CD4-positive, alpha-beta T cell (primary cell): ENCODE data around the gene PDLIM4. TPM values are rescaled to one million over a fixed set of nuclear protein-coding genes. Genes with fewer than 3 reads are reported as not detected.

Experiments
- ATAC-seq: fragments of 200-7000 bp; cut with Tn5 transposase; one replicate; pipeline ENCODE4 v1.10.0; 2022; ENCODE audit warnings: mild to moderate bottlenecking; ENCODE audit not compliant: poor library complexity
- CTCF ChIA-PET: fragments of 350-600 bp; sonication (Branson Sonifier 250); formaldehyde crosslinking; loops from one replicate; lab custom pipeline; 2021; ENCODE audit warnings: antibody characterized with exemption, inconsistent platforms; lab: Charles Lee
- POLR2A ChIA-PET: fragments of 350-600 bp; sonication (Branson Sonifier 250); formaldehyde crosslinking; loops from one replicate; lab custom pipeline; 2021; ENCODE audit warnings: antibody characterized with exemption, inconsistent platforms; lab: Charles Lee
- DNase-seq, 14 experiments: peaks; one replicate each; pipeline ENCODE4 v3.0.0-alpha.2; 2013 to 2020; ENCODE audit warnings: mixed read lengths in 2 of 14
- H3K27ac ChIP-seq, 2 donors: one replicate each; pipeline versions ENCODE4 v1.5.1 to v1.7.0; 2013; ENCODE audit warnings: low read length in 2 of 2, low read depth in 1 of 2, mild to moderate bottlenecking in 1 of 2
- H3K27me3 ChIP-seq, 2 experiments: 1 replicate in 1 of 2; 2 replicates in 1 of 2; pipeline versions ENCODE4 v1.6.1 to v1.7.0; 2013; ENCODE audit warnings: low read length in 2 of 2, control low read depth in 1 of 2, mild to moderate bottlenecking in 1 of 2, moderate library complexity in 1 of 2; ENCODE audit not compliant: insufficient read depth in 2 of 2, control insufficient read depth in 1 of 2
- H3K36me3 ChIP-seq: one replicate; pipeline ENCODE4 v1.6.1; 2013; ENCODE audit warnings: low read length, control low read depth; ENCODE audit not compliant: insufficient read depth
- H3K4me1 ChIP-seq: one replicate; pipeline ENCODE4 v1.6.1; 2013; ENCODE audit warnings: low read length, control low read depth; ENCODE audit not compliant: insufficient read depth
- H3K4me3 ChIP-seq: one replicate; pipeline ENCODE4 v1.5.1; 2013; ENCODE audit warnings: mild to moderate bottlenecking, low read length, moderate library complexity
- H3K9me3 ChIP-seq, 2 experiments: 1 replicate in 1 of 2; 2 replicates in 1 of 2; pipeline versions ENCODE4 v1.6.1 to v1.7.0; 2013; ENCODE audit warnings: low read length in 2 of 2, mild to moderate bottlenecking in 2 of 2, control low read depth in 1 of 2, moderate library complexity in 1 of 2; ENCODE audit not compliant: control insufficient read depth in 1 of 2, insufficient read depth in 1 of 2
- H3K27ac Mint-ChIP-seq: one replicate; pipeline ENCODE4 v1.8.0; 2020; ENCODE audit warnings: mixed read lengths
- H3K27me3 Mint-ChIP-seq: one replicate; pipeline ENCODE4 v1.8.0; 2021; ENCODE audit warnings: mixed read lengths
- H3K36me3 Mint-ChIP-seq: one replicate; pipeline ENCODE4 v1.8.0; 2021; ENCODE audit warnings: low read depth, mixed read lengths
- H3K4me1 Mint-ChIP-seq: one replicate; pipeline ENCODE4 v1.8.0; 2021; ENCODE audit warnings: low read depth, mixed read lengths
- H3K4me3 Mint-ChIP-seq: one replicate; pipeline ENCODE4 v1.8.0; 2020; ENCODE audit warnings: mild to moderate bottlenecking, mixed read lengths
- H3K9me3 Mint-ChIP-seq: one replicate; pipeline ENCODE4 v1.8.0; 2020; ENCODE audit warnings: mixed read lengths
- intact Hi-C, 2 experiments: fragments of 100-400 bp; cut with DNase I in 1 of 2; cut with micrococcal nuclease in 1 of 2; formaldehyde crosslinking; loops; one replicate each; pipeline versions ENCODE4 v1.15.1 to v1.9.0; 2023 to 2025; cut with DNase I, micrococcal nuclease
- polyA plus RNA-seq, 2 donors: library from polyadenylated mRNA; unstranded; fragments of 120-200 nt; gene quantifications; one replicate each; pipeline ENCODE4 v1.2.1, GENCODE V29; 2013
- total RNA-seq, 174 experiments: library from RNA in 2 of 174; stranded (reverse) in 2 of 174; gene quantifications; one replicate each; pipeline ENCODE4 v1.2.3 and lab custom pipeline; 2021 to 2026
- TF ChIP-seq, protein P1 (sequence below): fragments of 200-600 bp; IDR thresholded peaks from one replicate; pipeline ENCODE4 v1.8.0; 2022; ENCODE audit warnings: antibody characterized with exemption, mild to moderate bottlenecking

Gene PDLIM4, protein sequence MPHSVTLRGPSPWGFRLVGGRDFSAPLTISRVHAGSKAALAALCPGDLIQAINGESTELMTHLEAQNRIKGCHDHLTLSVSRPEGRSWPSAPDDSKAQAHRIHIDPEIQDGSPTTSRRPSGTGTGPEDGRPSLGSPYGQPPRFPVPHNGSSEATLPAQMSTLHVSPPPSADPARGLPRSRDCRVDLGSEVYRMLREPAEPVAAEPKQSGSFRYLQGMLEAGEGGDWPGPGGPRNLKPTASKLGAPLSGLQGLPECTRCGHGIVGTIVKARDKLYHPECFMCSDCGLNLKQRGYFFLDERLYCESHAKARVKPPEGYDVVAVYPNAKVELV
- total RNA-seq (not detected), total RNA-seq (lab: John Stamatoyannopoulos, UW) (0 to 1.4 (median 0) reads per million in 172 experiments)
- polyA plus RNA-seq (2013, experiment 1 of 2): not detected
- 1.3 TPM for polyA plus RNA-seq (2013, experiment 2 of 2)

DNA sequence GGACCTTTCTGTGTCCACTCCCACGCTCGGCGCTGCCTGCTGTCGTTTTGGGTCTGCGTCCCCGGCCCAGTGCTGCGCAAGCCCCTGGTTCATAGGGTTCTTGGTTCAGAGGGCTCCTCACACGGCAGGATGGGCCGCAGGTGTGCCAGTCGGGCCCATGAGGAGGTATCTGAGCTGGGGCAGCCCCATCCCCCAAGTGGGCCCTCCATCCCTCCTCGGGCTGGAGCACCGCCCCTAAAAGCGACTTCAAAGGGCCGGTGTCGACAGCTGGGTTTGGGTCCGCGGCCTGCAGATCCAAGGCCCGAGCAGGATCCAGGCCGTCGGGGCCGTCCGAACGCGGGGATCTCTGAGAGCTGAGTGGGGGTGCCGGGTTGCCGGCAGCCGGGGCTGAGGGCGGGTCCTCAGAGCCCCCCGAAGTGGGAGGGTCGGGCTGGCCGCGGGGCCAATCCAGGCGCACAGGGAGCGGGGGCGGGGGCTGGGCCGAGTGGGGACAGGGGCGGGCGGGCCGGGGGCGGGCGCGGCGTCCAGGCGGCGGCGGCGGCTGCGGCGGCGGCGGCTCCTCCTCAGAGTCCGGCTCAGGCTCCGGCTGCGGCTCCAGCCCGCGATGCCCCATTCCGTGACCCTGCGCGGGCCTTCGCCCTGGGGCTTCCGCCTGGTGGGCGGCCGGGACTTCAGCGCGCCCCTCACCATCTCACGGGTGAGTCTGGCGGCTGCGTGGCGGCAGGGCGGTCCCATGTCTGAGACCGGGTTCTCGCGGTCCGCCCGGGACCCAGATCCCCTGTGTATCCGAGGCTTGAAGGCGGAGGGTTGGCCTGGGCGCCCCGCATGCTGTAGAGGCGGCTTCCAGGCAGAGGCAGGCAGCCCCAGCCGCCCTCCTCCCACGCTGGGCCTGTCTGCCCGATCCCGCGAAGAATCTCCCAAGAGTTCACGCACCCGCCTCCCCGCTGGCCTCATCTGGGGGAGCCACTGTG is at the start of gene PDLIM4:
Gene PDLIM4, plus strand, starts transcription at position 566 of the 971 bp plus-strand sequence. Its CDS starts 39 bp downstream, at position 605.
- TF ChIP-seq, protein P1, sequence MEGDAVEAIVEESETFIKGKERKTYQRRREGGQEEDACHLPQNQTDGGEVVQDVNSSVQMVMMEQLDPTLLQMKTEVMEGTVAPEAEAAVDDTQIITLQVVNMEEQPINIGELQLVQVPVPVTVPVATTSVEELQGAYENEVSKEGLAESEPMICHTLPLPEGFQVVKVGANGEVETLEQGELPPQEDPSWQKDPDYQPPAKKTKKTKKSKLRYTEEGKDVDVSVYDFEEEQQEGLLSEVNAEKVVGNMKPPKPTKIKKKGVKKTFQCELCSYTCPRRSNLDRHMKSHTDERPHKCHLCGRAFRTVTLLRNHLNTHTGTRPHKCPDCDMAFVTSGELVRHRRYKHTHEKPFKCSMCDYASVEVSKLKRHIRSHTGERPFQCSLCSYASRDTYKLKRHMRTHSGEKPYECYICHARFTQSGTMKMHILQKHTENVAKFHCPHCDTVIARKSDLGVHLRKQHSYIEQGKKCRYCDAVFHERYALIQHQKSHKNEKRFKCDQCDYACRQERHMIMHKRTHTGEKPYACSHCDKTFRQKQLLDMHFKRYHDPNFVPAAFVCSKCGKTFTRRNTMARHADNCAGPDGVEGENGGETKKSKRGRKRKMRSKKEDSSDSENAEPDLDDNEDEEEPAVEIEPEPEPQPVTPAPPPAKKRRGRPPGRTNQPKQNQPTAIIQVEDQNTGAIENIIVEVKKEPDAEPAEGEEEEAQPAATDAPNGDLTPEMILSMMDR: no peak
- Mint-ChIP-seq H3K27me3 (peaks cover 26% of the 10 kb centered on the region), H3K9me3 (no peaks in the 10 kb centered on the region), H3K36me3 (no peaks in the 10 kb centered on the region), H3K4me1 (peaks cover 4% of the 10 kb centered on the region), H3K4me3 (no peak within 1 kb of the TSS), H3K27ac (no peak within 1 kb of the TSS)
- no peaks in the 10 kb centered on the region for H3K36me3 ChIP-seq
- peaks cover 0 to 7% of the 10 kb centered on the region in 2 experiments for H3K9me3 ChIP-seq
- no peak within 1 kb of the TSS for H3K4me3 ChIP-seq
- peaks cover 4% of the 10 kb centered on the region for H3K4me1 ChIP-seq
- ATAC-seq: no peak
- intact Hi-C loops: no loop called here
- POLR2A ChIA-PET: no interaction called here
- DNase-seq: no peak
- H3K27ac ChIP-seq: no peak within 1 kb of the TSS
- CTCF ChIA-PET: no interaction called here
- peaks cover 19 to 26% of the 10 kb centered on the region in 2 experiments for H3K27me3 ChIP-seq

DNA sequence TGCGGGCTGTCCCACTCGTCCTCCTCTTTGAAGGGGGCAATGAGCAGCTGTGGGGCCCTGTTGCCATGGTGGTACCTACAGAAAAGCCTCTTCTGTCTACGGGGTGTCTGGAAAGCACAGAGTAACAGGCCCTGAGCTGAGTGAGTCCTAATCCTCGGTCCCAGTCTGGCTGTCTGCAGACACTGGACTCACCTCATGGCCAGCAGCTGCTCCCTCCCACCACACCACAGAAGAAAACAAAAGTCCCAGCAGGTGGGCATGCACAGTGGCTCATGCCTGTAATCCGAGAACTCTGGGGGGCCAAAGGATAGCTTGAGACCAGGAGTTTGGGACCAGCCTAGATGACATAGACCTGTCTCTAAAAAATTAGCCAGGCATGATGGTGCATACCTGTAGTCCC is 49.7 kb upstream of the PDLIM4 start:
- no peak overlapping the region for H3K4me3 ChIP-seq
- no peak for ATAC-seq
- H3K27ac Mint-ChIP-seq: no peak overlapping the region
- TF ChIP-seq, protein P1: no peak
- H3K36me3 ChIP-seq: no peaks in the 10 kb centered on the region
- no peaks in the 10 kb centered on the region for H3K4me1 Mint-ChIP-seq
- no peak overlapping the region for H3K4me3 Mint-ChIP-seq
- ChIA-PET CTCF (no interaction called here), POLR2A (no interaction called here)
- no peak for DNase-seq
- H3K9me3 ChIP-seq: no peaks in the 10 kb centered on the region
- H3K27ac ChIP-seq: no peak overlapping the region
- H3K36me3 Mint-ChIP-seq: no peaks in the 10 kb centered on the region
- H3K27me3 Mint-ChIP-seq: no peaks in the 10 kb centered on the region
- intact Hi-C loops: no loop called here
- no peaks in the 10 kb centered on the region for H3K9me3 Mint-ChIP-seq
- no peaks in the 10 kb centered on the region for H3K27me3 ChIP-seq
- no peaks in the 10 kb centered on the region for H3K4me1 ChIP-seq

DNA sequence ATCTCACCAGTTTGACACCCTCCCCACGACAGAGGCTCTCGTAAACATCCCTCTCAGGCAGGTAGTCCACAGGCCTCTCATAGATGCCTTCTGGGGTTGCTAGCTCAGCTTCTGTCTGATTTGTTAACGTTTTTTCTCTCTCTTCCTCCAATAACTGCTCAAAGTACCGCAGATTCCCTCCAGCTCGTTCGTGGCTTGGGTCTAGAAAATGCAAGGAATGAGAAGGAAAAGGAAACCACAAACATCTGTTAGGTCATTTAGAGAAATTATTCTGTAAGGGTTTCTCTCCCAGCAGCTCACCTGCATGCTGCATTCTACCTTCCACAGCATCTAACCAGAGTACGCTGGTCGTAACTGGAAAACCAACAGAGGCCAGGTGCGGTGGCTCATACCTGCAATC is 48.4 kb upstream of the PDLIM4 start:
- TF ChIP-seq, protein P1: no peak
- H3K4me3 Mint-ChIP-seq: no peak overlapping the region
- H3K4me1 Mint-ChIP-seq: no peaks in the 10 kb centered on the region
- no peaks in the 10 kb centered on the region for H3K9me3 Mint-ChIP-seq
- H3K9me3 ChIP-seq: no peaks in the 10 kb centered on the region
- ChIA-PET POLR2A (no interaction called here), CTCF (no interaction called here)
- no peaks in the 10 kb centered on the region for H3K27me3 Mint-ChIP-seq
- no peak for DNase-seq
- no peak overlapping the region for H3K27ac Mint-ChIP-seq
- H3K36me3 ChIP-seq: no peaks in the 10 kb centered on the region
- no peaks in the 10 kb centered on the region for H3K27me3 ChIP-seq
- ATAC-seq: no peak
- H3K4me3 ChIP-seq: no peak overlapping the region
- no peaks in the 10 kb centered on the region for H3K4me1 ChIP-seq
- no peaks in the 10 kb centered on the region for H3K36me3 Mint-ChIP-seq
- intact Hi-C loops: no loop called here
- H3K27ac ChIP-seq: no peak overlapping the region
